Muscle of leg (tissue), 11 donors: ENCODE results near the gene RUBCN. TPM values are rescaled to one million over a fixed set of nuclear protein-coding genes. Genes with fewer than 3 reads are reported as not detected.
"Not testable (repeated sequence)": the region's sequence is repeated elsewhere in the genome, so short reads cannot be mapped to it uniquely, and the experiment has no call there.

Experiments
- DNase-seq: peaks from one replicate; pipeline ENCODE4 v3.0.0; 2013
- H3K27ac ChIP-seq: one replicate; pipeline ENCODE4 v1.5.1; 2013; ENCODE audit warnings: mild to moderate bottlenecking, low read length, control low read depth
- H3K27me3 ChIP-seq: one replicate; pipeline ENCODE4 v1.6.1; 2013; ENCODE audit warnings: low read length; ENCODE audit not compliant: control insufficient read depth, insufficient read depth
- H3K36me3 ChIP-seq: one replicate; pipeline ENCODE4 v1.6.1; 2013; ENCODE audit warnings: low read length; ENCODE audit not compliant: control insufficient read depth, insufficient read depth
- H3K4me1 ChIP-seq: one replicate; pipeline ENCODE4 v1.6.1; 2013; ENCODE audit warnings: low read length; ENCODE audit not compliant: control insufficient read depth, insufficient read depth
- H3K4me3 ChIP-seq: one replicate; pipeline ENCODE4 v1.5.1; 2013; ENCODE audit warnings: low read length, control low read depth
- H3K9me3 ChIP-seq: replicated peaks from 2 replicates; pipeline ENCODE4 v1.6.1; 2013; ENCODE audit warnings: low read depth, low read length; ENCODE audit not compliant: control insufficient read depth
- WGBS: methylation state at CpG from one replicate; pipeline ENCODE4 v1.1.5; 2013; ENCODE audit warnings: missing lambda C conversion rate; ENCODE audit not compliant: insufficient coverage; 5-methylcytosine and 5-hydroxymethylcytosine counted together
- polyA plus RNA-seq, 8 donors: library from polyadenylated mRNA; unstranded; fragments of 120-200 nt; gene quantifications; one replicate each; pipeline versions ENCODE4 v1.2.1 to v1.2.3, GENCODE V29; 2013; ENCODE audit warnings: inconsistent platforms in 1 of 8, low replicate concordance in 1 of 8; ENCODE audit not compliant: insufficient read length in 8 of 8, insufficient read depth in 1 of 8
- total RNA-seq: library from RNA; stranded (reverse); fragments of 120-200 nt; gene quantifications from one replicate; pipeline ENCODE4 v1.2.4, GENCODE V29; 2013

RUBCN gene
- total and polyA plus RNA-seq, 9 donors = 6.8 to 12.6 (median 8.4) TPM

GRCh38 chr3:197674741-197675562, 61.8 kb downstream of the RUBCN start:
- no peak overlapping the region for H3K27ac ChIP-seq
- peaks cover 42% of the 10 kb centered on the region for H3K36me3 ChIP-seq

DNA sequence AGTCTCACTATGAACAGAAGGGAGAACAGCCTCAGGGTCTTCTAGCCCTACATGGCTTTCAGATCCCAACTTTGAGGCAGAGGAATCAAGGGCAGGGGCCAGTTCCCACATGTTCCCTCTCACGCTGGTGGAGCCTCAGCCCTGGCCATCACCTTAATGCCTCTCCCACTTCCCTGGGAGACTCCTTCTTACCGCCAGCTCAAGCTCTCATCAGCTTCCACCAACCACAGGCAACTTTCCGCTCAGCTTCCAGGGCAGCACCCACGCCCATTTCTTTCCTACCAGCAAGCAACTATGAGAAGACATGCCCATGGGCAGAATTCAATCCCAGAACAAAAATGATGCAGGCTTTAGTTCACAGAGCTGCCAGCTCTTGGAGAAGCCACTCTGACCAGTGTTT, 63.5 kb downstream of the RUBCN start:
- Histone ChIP-seq H3K27ac (no peak overlapping the region), H3K4me1 (no peaks in the 10 kb centered on the region), H3K27me3 (no peaks in the 10 kb centered on the region), H3K36me3 (peaks cover 42% of the 10 kb centered on the region), H3K4me3 (no peak overlapping the region), H3K9me3 (no peaks in the 10 kb centered on the region)
- 89% methylated on average over 4 of the region's 4 CpGs for WGBS
- DNase-seq = no peak

More at GRCh38 chr3:197674741-197675562, 61.8 kb downstream of the RUBCN start:
- WGBS = 92% methylated on average over 22 of the region's 29 CpGs
- H3K27me3 ChIP-seq = no peaks in the 10 kb centered on the region
- no peak for DNase-seq
- no peaks in the 10 kb centered on the region for H3K9me3 ChIP-seq
- H3K4me1 ChIP-seq = no peaks in the 10 kb centered on the region
- H3K4me3 ChIP-seq = no peak overlapping the region

- H3K9me3 ChIP-seq = no peaks in the 10 kb centered on the region
- no peaks in the 10 kb centered on the region for H3K4me1 ChIP-seq
- no peak for DNase-seq
- no CpG with 5 or more reads among the region's 1 CpG for WGBS
- no peaks in the 10 kb centered on the region for H3K27me3 ChIP-seq
- H3K36me3 ChIP-seq = peaks cover 25% of the 10 kb centered on the region
- H3K27ac ChIP-seq = no peak overlapping the region
- H3K4me3 ChIP-seq = no peak overlapping the region
These were observed 66.3 kb downstream of the RUBCN start for GRCh38 chr3:197670361-197670760.

GRCh38 chr3:197667968-197668367, 68.7 kb downstream of the RUBCN start:
- no peaks in the 10 kb centered on the region for H3K9me3 ChIP-seq
- WGBS = 92% methylated on average over 4 of the region's 5 CpGs

DNA sequence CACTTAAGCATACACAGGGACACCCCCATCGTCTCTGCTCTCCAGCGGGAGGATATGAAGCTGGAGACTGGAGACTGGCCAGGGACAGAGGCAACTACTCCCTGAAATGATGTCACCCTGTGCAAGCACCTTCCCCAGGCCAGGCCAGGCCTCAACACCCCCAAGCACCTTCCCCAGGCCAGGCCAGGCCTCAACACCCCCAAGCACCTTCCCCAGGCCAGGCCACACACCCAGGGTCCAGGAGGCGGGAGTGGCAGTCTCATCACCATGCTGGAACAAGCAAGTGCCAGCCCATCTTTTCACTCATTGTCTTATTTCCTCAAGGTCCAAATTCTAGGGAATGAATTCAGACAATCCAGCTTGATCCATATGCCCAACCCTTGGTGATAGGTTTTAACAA, 69.4 kb downstream of the RUBCN start:
- WGBS = 80% methylated on average over 1 of the region's 3 CpGs
- H3K27me3 ChIP-seq, H3K27ac ChIP-seq, DNase-seq, H3K9me3 ChIP-seq, H3K36me3 ChIP-seq, H3K4me1 ChIP-seq, H3K4me3 ChIP-seq: not testable (repeated sequence)

More at GRCh38 chr3:197667968-197668367, 68.7 kb downstream of the RUBCN start:
- no peaks in the 10 kb centered on the region for H3K27me3 ChIP-seq
- H3K4me1 ChIP-seq = no peaks in the 10 kb centered on the region
- no peak overlapping the region for H3K27ac ChIP-seq
- no peak for DNase-seq
- H3K4me3 ChIP-seq = no peak overlapping the region
- peaks cover 7% of the 10 kb centered on the region for H3K36me3 ChIP-seq

- not testable (repeated sequence) for H3K36me3 ChIP-seq, H3K27me3 ChIP-seq, H3K27ac ChIP-seq, H3K4me3 ChIP-seq, H3K4me1 ChIP-seq, DNase-seq, H3K9me3 ChIP-seq
- WGBS = 62% methylated on average over 9 of the region's 26 CpGs
These were observed 70.4 kb downstream of the RUBCN start for GRCh38 chr3:197666221-197666842.

GRCh38 chr3:197665549-197665948, 71.2 kb downstream of the RUBCN start:
- H3K4me1 ChIP-seq, H3K27me3 ChIP-seq, DNase-seq, H3K4me3 ChIP-seq, H3K9me3 ChIP-seq, H3K36me3 ChIP-seq, H3K27ac ChIP-seq: not testable (repeated sequence)
- no CpG with 5 or more reads among the region's 15 CpGs for WGBS

DNA sequence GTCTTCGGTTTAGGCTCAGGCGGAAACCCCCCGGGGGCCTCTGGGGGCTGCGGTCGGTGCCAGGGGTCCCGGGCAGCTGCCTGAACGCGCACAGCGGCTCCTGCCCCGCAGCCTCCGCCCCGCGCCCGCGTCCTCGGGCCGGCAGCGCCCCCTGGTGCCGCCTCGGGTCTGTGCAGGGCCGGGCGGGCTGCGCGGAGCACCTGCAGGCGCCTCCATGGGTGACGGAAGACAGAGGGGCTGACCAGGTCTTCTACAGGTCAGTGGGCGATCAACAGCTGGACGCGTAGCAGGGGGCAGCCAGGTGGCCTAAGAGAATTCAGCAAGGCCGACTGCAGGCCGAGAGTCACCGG, 71.6 kb downstream of the RUBCN start:
- no CpG with 5 or more reads among the region's 32 CpGs for WGBS

DNA sequence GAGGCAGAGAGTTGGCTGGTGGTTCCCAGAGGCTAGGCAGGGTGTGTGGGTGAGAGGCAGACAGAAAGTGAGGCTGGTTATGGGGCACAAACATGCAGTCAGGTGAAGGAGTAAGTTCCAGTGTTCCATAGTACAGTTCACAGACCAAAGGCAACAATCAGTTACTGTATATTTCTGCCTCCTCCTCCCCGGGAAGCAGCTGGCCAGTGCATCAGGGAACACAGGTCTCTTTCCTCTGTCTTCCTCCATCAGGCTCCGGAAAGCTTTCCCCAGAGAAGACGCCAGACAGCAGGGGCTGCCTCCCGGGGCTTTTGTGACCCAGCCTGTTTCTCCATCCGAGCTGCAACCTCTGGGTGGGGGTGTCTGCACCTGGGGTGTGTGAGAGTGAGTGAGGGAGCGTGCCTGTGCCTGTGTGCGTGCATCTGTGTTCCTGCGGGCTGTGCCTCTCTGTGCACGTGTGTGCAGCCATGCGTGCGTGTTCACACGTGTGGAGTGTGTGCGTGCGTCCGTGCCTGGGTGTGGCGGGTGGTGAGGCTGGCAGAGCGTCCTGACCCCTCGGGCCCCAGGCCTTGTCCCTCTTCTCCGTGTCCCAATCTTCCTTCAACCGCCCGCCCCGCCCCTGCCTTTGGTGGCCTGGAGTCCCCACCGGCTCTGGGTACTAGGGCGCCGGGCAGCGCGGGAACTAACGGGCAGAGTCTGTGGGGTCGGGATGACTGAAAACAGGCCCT, 72.1 kb downstream of the RUBCN start:
- H3K27me3 ChIP-seq, H3K9me3 ChIP-seq, H3K4me1 ChIP-seq, H3K36me3 ChIP-seq, H3K4me3 ChIP-seq, DNase-seq, H3K27ac ChIP-seq: not testable (repeated sequence)
- WGBS = 19% methylated on average over 7 of the region's 29 CpGs

More for the DNA sequence above, 71.6 kb downstream of the RUBCN start:
- not testable (repeated sequence) for H3K4me3 ChIP-seq, H3K4me1 ChIP-seq, H3K27me3 ChIP-seq, DNase-seq, H3K36me3 ChIP-seq, H3K27ac ChIP-seq, H3K9me3 ChIP-seq

DNA sequence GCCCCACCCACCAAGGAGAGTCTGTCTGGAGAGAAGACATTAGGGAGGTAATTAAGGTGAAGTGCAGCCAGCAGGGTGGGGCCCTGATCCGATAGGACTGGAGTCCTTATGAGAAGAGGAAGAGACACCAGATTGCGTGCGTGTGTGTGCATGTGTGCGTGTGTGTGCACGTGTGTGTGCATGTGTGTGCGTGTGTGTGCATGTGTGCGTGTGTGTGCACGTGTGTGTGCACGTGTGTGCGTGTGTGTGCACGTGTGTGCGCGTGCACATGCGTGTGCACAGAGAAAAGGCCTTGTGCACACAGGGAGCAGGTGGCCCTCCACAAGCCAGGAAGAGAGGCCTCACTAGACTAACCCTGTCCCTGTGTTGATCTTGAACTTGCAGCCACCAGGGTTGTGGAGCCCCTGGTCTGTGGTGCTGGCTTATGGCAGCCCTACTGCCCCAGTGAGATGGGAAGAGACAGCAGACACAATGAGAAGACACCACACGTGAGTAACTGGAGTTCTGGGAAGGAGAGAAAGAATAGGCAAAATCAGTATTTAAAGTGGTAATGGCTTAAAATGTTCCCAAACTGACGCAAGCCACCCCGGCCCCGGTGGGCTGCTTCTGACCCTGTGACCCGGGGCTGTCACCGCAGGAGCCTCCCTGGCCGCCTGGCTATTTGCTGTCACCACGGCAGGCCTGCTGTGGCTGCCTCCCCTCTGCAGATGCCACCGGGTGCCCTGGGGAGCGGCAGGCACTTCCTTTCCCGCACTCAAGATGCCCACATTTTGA, 73.2 kb downstream of the RUBCN start:
- not testable (repeated sequence) for H3K4me1 ChIP-seq, DNase-seq, H3K27me3 ChIP-seq

More for the DNA sequence above, 73.2 kb downstream of the RUBCN start:
- not testable (repeated sequence) for H3K9me3 ChIP-seq, H3K27ac ChIP-seq, H3K4me3 ChIP-seq, H3K36me3 ChIP-seq
- WGBS = no CpG with 5 or more reads among the region's 25 CpGs
